Stomach (tissue), 9 donors: ENCODE results near the gene GP5. TPM values are rescaled to one million over a fixed set of nuclear protein-coding genes. Genes with fewer than 3 reads are reported as not detected.
A peak's percentile ranks its signal among the peaks of the same experiment; 100 is the strongest.

Experiments
- DNase-seq, 2 donors: peaks; one replicate each; pipeline versions ENCODE4 v3.0.0 to v3.0.0-alpha.2; 2013 to 2019
- H3K27ac ChIP-seq, 5 donors: fragments of 200-600 bp in 4 of 5; sonication (generic) in 4 of 5; one replicate each; pipeline ENCODE4 v1.5.1; 2013 to 2019; ENCODE audit warnings: mild to moderate bottlenecking in 1 of 5, moderate library complexity in 1 of 5
- H3K27me3 ChIP-seq, 3 donors: fragments of 200-600 bp; sonication (generic); one replicate each; pipeline ENCODE4 v1.5.1; 2017 to 2019; ENCODE audit warnings: mixed run types in 1 of 3
- H3K36me3 ChIP-seq, 4 donors: fragments of 200-600 bp; sonication (generic); 1 replicate in 3 of 4; 2 replicates in 1 of 4; pipeline ENCODE4 v1.5.1; 2016 to 2019
- H3K4me1 ChIP-seq, 4 donors: fragments of 200-600 bp; sonication (generic); one replicate each; pipeline ENCODE4 v1.5.1; 2016 to 2019
- H3K4me3 ChIP-seq, 4 donors: fragments of 200-600 bp; sonication (generic) in 3 of 4; one replicate each; pipeline ENCODE4 v1.5.1; 2016 to 2019; ENCODE audit warnings: mild to moderate bottlenecking in 1 of 4
- H3K9me3 ChIP-seq, 4 donors: fragments of 200-600 bp; sonication (generic); one replicate each; pipeline ENCODE4 v1.5.1; 2016 to 2019
- CTCF ChIP-seq, 7 experiments: fragments of 450-650 bp in 4 of 7; fragments of 200-600 bp in 3 of 7; sonication (generic) in 3 of 7; IDR thresholded peaks; one replicate each; pipeline ENCODE4 v1.5.1; 2016 to 2019; ENCODE audit warnings: antibody characterized with exemption in 7 of 7, control low read depth in 2 of 7, mild to moderate bottlenecking in 1 of 7
- EP300 ChIP-seq: sonication (generic); formaldehyde crosslinking; IDR thresholded peaks from one replicate; pipeline ENCODE4 v1.6.1; 2017; ENCODE audit warnings: antibody characterized with exemption
- POLR2A ChIP-seq, 4 donors: fragments of 450-650 bp; IDR thresholded peaks; one replicate each; pipeline ENCODE4 v1.6.1; 2016; ENCODE audit warnings: antibody characterized with exemption in 4 of 4, control low read depth in 2 of 4, mild to moderate bottlenecking in 1 of 4, moderate library complexity in 1 of 4
- POLR2AphosphoS5 ChIP-seq, 3 donors: sonication (generic); formaldehyde crosslinking; IDR thresholded peaks; one replicate each; pipeline ENCODE4 v1.6.1; 2016; ENCODE audit warnings: antibody characterized with exemption in 3 of 3
- WGBS, 5 donors: extraction: QIAGEN DNeasy Blood & Tissue Kit in 3 of 5; methylation state at CpG; one replicate each; pipeline versions ENCODE4 v1.1.5 to v1.1.7; 2013 to 2018; 5-methylcytosine and 5-hydroxymethylcytosine counted together
- intact Hi-C: fragments of 100-400 bp; cut with DNase I; formaldehyde crosslinking; loops from one replicate; pipeline ENCODE4 v1.15.1; 2023; ENCODE audit warnings: low total_unique reads
- polyA plus RNA-seq, 3 donors: library from polyadenylated mRNA; stranded (reverse); fragments of 200-250 nt; gene quantifications; one replicate each; pipeline ENCODE4 v1.2.3, GENCODE V29; 2013
- total RNA-seq, 5 donors: library from RNA; depleted of rRNA; stranded (reverse); fragments of >200 nt; gene quantifications; one replicate each; pipeline versions ENCODE4 v1.1.0 to v1.2.3, GENCODE V29; 2014 to 2016
- donor health status: healthy with polysubstance abuse.
- donor health status: Bipolar disorder and iron deficiency.
- donor health status: healthy.

The GP5 gene
- total and polyA plus RNA-seq, 8 donors = 0.18 TPM; not detected in 7

- H3K4me3 ChIP-seq = no peak overlapping the region
- TF ChIP-seq EP300 (no peak), POLR2AphosphoS5 (IDR thresholded peaks at IDR 0.05) (no peak), CTCF (IDR thresholded peaks at IDR 0.05) (no peak), POLR2A (IDR thresholded peaks at IDR 0.05) (no peak)
- intact Hi-C loops = no loop called here
- H3K36me3 ChIP-seq = peaks cover 14 to 76% (median 67%) of the 10 kb centered on the region in 4 donors
- no peaks in the 10 kb centered on the region for H3K4me1 ChIP-seq
- H3K9me3 ChIP-seq = no peaks in the 10 kb centered on the region
- DNase-seq = no peak
- no peak overlapping the region for H3K27ac ChIP-seq
- WGBS, 5 donors = 43 to 63% (median 56%) methylated on average over 3 of the region's 3 CpGs
- H3K27me3 ChIP-seq = no peaks in the 10 kb centered on the region
Observed at GRCh38 chr3:194423317-194423716, 24.3 kb upstream of the GP5 start.

GRCh38 chr3:194422188-194422587, 23.1 kb upstream of the GP5 start:
- Histone ChIP-seq H3K4me3 (no peak overlapping the region), H3K27me3 (no peaks in the 10 kb centered on the region), H3K4me1 (no peaks in the 10 kb centered on the region), H3K9me3 (no peaks in the 10 kb centered on the region), H3K36me3 (peaks cover 14 to 72% (median 62%) of the 10 kb centered on the region in 4 donors), H3K27ac (no peak overlapping the region)
- intact Hi-C loops = no loop called here
- TF ChIP-seq POLR2AphosphoS5 (IDR thresholded peaks at IDR 0.05) (no peak), POLR2A (IDR thresholded peaks at IDR 0.05) (no peak), CTCF (IDR thresholded peaks at IDR 0.05) (no peak), EP300 (no peak)
- DNase-seq = no peak

GRCh38 chr3:194418671-194419070, 19.6 kb upstream of the GP5 start:
- no peak overlapping the region for H3K27ac ChIP-seq
- intact Hi-C loops = no loop called here
- no peak for TF ChIP-seq POLR2AphosphoS5 (IDR thresholded peaks at IDR 0.05)
- no peak for TF ChIP-seq CTCF (IDR thresholded peaks at IDR 0.05)
- TF ChIP-seq EP300 = no peak
- H3K4me3 ChIP-seq = no peak overlapping the region
- 91 to 97% (median 96%) methylated on average over 2 of the region's 2 CpGs for WGBS, 5 donors
- H3K4me1 ChIP-seq = no peaks in the 10 kb centered on the region
- DNase-seq = no peak
- peaks cover 3 to 61% (median 48%) of the 10 kb centered on the region in 4 donors for H3K36me3 ChIP-seq
- no peaks in the 10 kb centered on the region for H3K27me3 ChIP-seq
- H3K9me3 ChIP-seq = no peaks in the 10 kb centered on the region

GRCh38 chr3:194407423-194407822, 8.4 kb upstream of the GP5 start:
- Histone ChIP-seq H3K36me3 (peaks cover 0 to 66% (median 40%) of the 10 kb centered on the region in 4 donors), H3K27me3 (no peaks in the 10 kb centered on the region), H3K4me1 (peaks cover 0 to 11% (median 0%) of the 10 kb centered on the region in 4 donors), H3K9me3 (no peaks in the 10 kb centered on the region), H3K27ac (no peak overlapping the region), H3K4me3 (no peak overlapping the region)
- no peak for TF ChIP-seq EP300
- TF ChIP-seq POLR2AphosphoS5 (IDR thresholded peaks at IDR 0.05) = peak in 1 of 3 donors; percentile 36
- peak; percentile 56 to 86 for DNase-seq
- intact Hi-C loops = loop anchor here (5.0 kb wide), 1 partner anchor 70 kb away; no protein-coding TSS in a partner anchor
- WGBS, 5 donors = 33 to 63% (median 39%) methylated on average over 7 of the region's 7 CpGs

- no peak for TF ChIP-seq POLR2A (IDR thresholded peaks at IDR 0.05)
- TF ChIP-seq POLR2AphosphoS5 (IDR thresholded peaks at IDR 0.05) = no peak
- TF ChIP-seq CTCF (IDR thresholded peaks at IDR 0.05) = no peak
- no peak for TF ChIP-seq EP300
- Histone ChIP-seq H3K4me1 (peaks cover 0 to 11% (median 0%) of the 10 kb centered on the region in 4 donors), H3K36me3 (peaks cover 0 to 52% (median 26%) of the 10 kb centered on the region in 4 donors), H3K27me3 (no peaks in the 10 kb centered on the region), H3K4me3 (no peak overlapping the region), H3K9me3 (no peaks in the 10 kb centered on the region), H3K27ac (no peak overlapping the region)
- 90 to 99% (median 96%) methylated on average over 2 of the region's 2 CpGs for WGBS, 5 donors
- DNase-seq = no peak
- intact Hi-C loops = loop anchor here (5.0 kb wide), 1 partner anchor 68 kb away; no protein-coding TSS in a partner anchor
Observed at GRCh38 chr3:194405766-194406165, 6.7 kb upstream of the GP5 start.
